NCI-H2171 (cell line): ENCODE results near the gene SELENOM.
"Not testable (repeated sequence)": the region's sequence is repeated elsewhere in the genome, so short reads cannot be mapped to it uniquely, and the experiment has no call there.

ENCODE experiments used
- DNase-seq: peaks from one replicate; lab custom pipeline; 2025; lab: John Stamatoyannopoulos, UW

The SELENOM gene

GRCh38 chr22:31075961-31076360 is 31.4 kb downstream of the SELENOM start:
- no peak for DNase-seq

- DNase-seq, result not testable (repeated sequence)
Measured at GRCh38 chr22:31073545-31074145, 33.7 kb downstream of the SELENOM start.

GRCh38 chr22:31073125-31073524 is 34.2 kb downstream of the SELENOM start:
- not testable (repeated sequence) for DNase-seq

GRCh38 chr22:31069691-31070314 is 37.6 kb downstream of the SELENOM start:
- not testable (repeated sequence) for DNase-seq

GRCh38 chr22:31068970-31069369 is 38.4 kb downstream of the SELENOM start:
- DNase-seq, result no peak

- no peak for DNase-seq
Measured at GRCh38 chr22:31064369-31064768, 43.0 kb downstream of the SELENOM start.

GRCh38 chr22:31062566-31063230 is 44.7 kb downstream of the SELENOM start:
- no peak for DNase-seq

- not testable (repeated sequence) for DNase-seq
Measured at GRCh38 chr22:31059663-31060062, 47.7 kb downstream of the SELENOM start.

- DNase-seq, result no peak
Measured at GRCh38 chr22:31056986-31057599, 50.3 kb downstream of the SELENOM start.

- no peak for DNase-seq
Measured at GRCh38 chr22:31055635-31056159, 51.7 kb downstream of the SELENOM start.

GRCh38 chr22:31055117-31055634 is 52.2 kb downstream of the SELENOM start:
- no peak for DNase-seq
